ENCODE measurements around the gene ELFN1. TPM values are rescaled to one million over a fixed set of nuclear protein-coding genes. Genes with fewer than 3 reads are reported as not detected.

Gene ELFN1
- total and polyA plus RNA-seq, 2 donors from 2014 or later = 3.5 to 3.8 TPM

DNA sequence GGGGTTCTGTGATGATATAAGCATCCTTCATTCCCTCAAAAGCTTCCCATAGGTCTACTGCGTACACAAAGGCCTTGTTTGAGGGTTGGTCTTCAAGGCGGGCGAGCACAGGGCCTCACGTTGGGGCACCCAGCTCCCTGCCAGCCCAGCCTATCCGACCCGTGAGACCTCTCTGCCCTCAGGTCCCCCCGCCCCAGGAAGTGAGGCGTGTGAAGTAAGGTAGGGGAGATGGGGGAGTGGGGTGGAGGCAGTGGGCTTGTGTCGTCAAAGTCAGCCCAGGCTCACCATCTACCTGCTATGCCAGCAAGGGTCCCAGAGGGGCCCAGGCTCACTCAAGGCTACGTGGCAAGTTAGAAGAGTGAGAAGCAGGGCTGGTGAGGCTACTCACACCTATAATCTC, 47.6 kb upstream of the ELFN1 start:
- FAIRE-seq = no peak
- no peaks in the 10 kb centered on the region for H3K27me3 ChIP-seq (ENCODE audit: control insufficient read depth, insufficient read depth, low read length)
- peak in 1 of 5 donors; percentile 16 for DNase-seq
- H3K36me3 ChIP-seq (ENCODE audit: control insufficient read depth in 2 of 3, insufficient read depth in 3 of 3, low read length in 3 of 3) = no peaks in the 10 kb centered on the region
- H3K4me3 ChIP-seq (ENCODE audit: low read length in 3 of 3) = no peak overlapping the region
- no peak overlapping the region for H3K9ac ChIP-seq (ENCODE audit: low read length in 3 of 3)
- H3K9me3 ChIP-seq (ENCODE audit: control insufficient read depth in 2 of 3, insufficient read depth in 1 of 3, low read length in 3 of 3) = no peaks in the 10 kb centered on the region
- intact Hi-C loops (cut with DNase I) = no loop called here
- no peak overlapping the region for H3K27ac ChIP-seq (ENCODE audit: low read depth in 2 of 2, low read length in 2 of 2)
- no peaks in the 10 kb centered on the region for H3K4me1 ChIP-seq (ENCODE audit: control insufficient read depth in 2 of 3, insufficient read depth in 2 of 3, low read depth in 1 of 3, low read length in 3 of 3)
- TF ChIP-seq, protein P1, sequence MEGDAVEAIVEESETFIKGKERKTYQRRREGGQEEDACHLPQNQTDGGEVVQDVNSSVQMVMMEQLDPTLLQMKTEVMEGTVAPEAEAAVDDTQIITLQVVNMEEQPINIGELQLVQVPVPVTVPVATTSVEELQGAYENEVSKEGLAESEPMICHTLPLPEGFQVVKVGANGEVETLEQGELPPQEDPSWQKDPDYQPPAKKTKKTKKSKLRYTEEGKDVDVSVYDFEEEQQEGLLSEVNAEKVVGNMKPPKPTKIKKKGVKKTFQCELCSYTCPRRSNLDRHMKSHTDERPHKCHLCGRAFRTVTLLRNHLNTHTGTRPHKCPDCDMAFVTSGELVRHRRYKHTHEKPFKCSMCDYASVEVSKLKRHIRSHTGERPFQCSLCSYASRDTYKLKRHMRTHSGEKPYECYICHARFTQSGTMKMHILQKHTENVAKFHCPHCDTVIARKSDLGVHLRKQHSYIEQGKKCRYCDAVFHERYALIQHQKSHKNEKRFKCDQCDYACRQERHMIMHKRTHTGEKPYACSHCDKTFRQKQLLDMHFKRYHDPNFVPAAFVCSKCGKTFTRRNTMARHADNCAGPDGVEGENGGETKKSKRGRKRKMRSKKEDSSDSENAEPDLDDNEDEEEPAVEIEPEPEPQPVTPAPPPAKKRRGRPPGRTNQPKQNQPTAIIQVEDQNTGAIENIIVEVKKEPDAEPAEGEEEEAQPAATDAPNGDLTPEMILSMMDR (IDR thresholded peaks at IDR 0.05; ENCODE audit: borderline replicate concordance, extremely low read depth, insufficient read depth) = no peak

DNA sequence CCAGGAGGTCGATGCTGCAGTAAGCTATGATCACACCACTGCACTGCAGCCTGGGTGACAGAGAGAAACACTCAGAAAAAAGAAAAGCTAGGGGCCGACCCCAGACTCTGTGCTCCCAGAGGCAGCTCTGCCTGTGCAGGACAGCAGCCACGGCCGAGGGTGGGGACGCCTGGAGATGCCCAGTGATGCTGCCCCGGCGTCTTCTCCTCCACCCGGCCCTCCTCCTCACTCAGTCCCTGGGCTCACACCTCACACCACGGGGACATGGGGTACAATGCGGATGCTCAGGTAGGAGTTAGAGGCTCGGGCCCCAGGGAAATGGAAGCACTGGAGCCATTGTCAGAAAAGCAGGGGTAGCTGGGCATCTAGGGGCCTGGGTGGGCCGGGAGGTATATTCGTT, 46.3 kb upstream of the ELFN1 start:
- no peak overlapping the region for H3K27ac ChIP-seq (ENCODE audit: low read depth in 2 of 2, low read length in 2 of 2)
- H3K9me3 ChIP-seq (ENCODE audit: control insufficient read depth in 2 of 3, insufficient read depth in 1 of 3, low read length in 3 of 3) = no peaks in the 10 kb centered on the region
- no peaks in the 10 kb centered on the region for H3K4me1 ChIP-seq (ENCODE audit: control insufficient read depth in 2 of 3, insufficient read depth in 2 of 3, low read depth in 1 of 3, low read length in 3 of 3)
- no peak for DNase-seq
- TF ChIP-seq, protein P1 (IDR thresholded peaks at IDR 0.05; ENCODE audit: borderline replicate concordance, extremely low read depth, insufficient read depth) = no peak
- H3K4me3 ChIP-seq (ENCODE audit: low read length in 3 of 3) = no peak overlapping the region
- H3K27me3 ChIP-seq (ENCODE audit: control insufficient read depth, insufficient read depth, low read length) = no peaks in the 10 kb centered on the region
- intact Hi-C loops (cut with DNase I) = no loop called here
- no peak for FAIRE-seq
- H3K36me3 ChIP-seq (ENCODE audit: control insufficient read depth in 2 of 3, insufficient read depth in 3 of 3, low read length in 3 of 3) = no peaks in the 10 kb centered on the region
- H3K9ac ChIP-seq (ENCODE audit: low read length in 3 of 3) = no peak overlapping the region

DNA sequence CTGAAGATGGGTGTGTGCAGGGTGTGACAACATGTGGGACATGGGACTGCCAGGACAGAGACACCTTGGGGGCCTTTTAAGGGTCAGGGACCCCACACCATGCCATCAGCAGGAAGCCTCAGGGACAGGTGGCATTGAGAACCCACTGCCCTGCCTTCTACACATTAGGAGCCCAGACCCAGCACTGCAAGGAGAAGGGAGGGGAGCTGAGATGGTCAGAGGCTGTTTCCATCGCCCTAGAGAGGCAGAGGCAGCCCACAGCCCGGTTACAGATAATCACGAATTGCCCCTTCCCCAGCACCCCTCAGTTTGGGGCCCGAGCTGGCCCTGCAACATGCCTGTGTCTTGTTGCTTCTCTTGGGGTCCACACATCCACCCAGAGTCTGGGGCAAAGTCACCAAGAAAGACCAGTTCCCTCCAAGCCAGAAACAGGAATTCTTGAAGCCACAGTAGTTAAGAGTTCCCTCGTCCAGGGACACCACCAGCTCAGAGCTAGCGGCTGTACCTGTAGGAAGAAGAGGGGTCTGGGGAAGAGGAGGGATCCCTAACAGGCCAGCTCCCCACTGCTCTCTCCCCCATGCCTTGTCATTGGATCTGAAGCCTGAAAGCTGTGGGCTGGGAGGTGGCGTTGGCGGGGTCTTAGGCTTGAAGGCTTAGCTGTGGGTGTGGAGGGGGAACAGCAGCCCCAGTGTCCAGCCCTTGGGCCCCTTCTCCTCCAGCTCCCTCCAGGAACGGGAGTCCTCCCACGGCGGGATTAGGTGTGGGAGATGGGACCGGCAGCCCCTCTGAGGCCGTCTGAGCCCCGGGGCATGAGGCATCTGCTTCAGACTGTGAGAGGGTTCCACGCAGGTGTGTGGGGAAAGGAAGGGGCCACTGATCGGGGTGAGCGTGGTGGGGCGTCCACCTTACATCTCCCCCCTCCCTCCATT, 44.8 kb upstream of the ELFN1 start:
- Histone ChIP-seq H3K4me1 (ENCODE audit: control insufficient read depth in 2 of 3, insufficient read depth in 2 of 3, low read depth in 1 of 3, low read length in 3 of 3) (no peaks in the 10 kb centered on the region), H3K27me3 (ENCODE audit: control insufficient read depth, insufficient read depth, low read length) (no peaks in the 10 kb centered on the region), H3K4me3 (ENCODE audit: low read length in 3 of 3) (no peak overlapping the region), H3K27ac (ENCODE audit: low read depth in 2 of 2, low read length in 2 of 2) (no peak overlapping the region), H3K9me3 (ENCODE audit: control insufficient read depth in 2 of 3, insufficient read depth in 1 of 3, low read length in 3 of 3) (peaks cover 0 to 2% (median 0%) of the 10 kb centered on the region in 3 donors), H3K9ac (ENCODE audit: low read length in 3 of 3) (no peak overlapping the region), H3K36me3 (ENCODE audit: control insufficient read depth in 2 of 3, insufficient read depth in 3 of 3, low read length in 3 of 3) (no peaks in the 10 kb centered on the region)
- TF ChIP-seq, protein P1 (IDR thresholded peaks at IDR 0.05; ENCODE audit: borderline replicate concordance, extremely low read depth, insufficient read depth) = no peak
- FAIRE-seq (no peak), DNase-seq (peak in 1 of 5 donors; percentile 27)
- intact Hi-C loops (cut with DNase I) = no loop called here

Measured in kidney (tissue), 14 donors.